Measurements from ENCODE around the gene RGS7.
"Not testable (repeated sequence)": the region's sequence is repeated elsewhere in the genome, so short reads cannot be mapped to it uniquely, and the experiment has no call there.

Gene RGS7

DNA sequence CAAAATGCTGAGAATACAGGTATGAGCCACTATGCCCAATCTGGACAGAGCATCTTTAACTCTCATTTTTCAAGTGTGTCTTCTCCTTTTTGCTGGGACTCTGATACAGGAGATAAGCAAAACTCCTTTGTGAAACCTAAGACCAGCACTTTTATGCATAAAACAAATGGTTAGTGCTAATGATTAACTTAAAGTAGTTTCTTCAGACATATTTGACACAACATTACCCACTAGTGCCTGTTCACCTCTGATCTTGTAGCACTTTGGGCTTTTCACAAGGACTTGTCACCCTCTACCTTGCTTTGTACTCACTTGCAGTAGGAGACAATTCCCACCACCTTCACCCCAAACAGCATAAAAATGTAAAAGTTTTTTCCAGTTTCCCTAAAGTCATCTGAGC is 216.3 kb downstream of the RGS7 start:
- DNase-seq (ENCODE audit: low spot score), result no peak

DNA sequence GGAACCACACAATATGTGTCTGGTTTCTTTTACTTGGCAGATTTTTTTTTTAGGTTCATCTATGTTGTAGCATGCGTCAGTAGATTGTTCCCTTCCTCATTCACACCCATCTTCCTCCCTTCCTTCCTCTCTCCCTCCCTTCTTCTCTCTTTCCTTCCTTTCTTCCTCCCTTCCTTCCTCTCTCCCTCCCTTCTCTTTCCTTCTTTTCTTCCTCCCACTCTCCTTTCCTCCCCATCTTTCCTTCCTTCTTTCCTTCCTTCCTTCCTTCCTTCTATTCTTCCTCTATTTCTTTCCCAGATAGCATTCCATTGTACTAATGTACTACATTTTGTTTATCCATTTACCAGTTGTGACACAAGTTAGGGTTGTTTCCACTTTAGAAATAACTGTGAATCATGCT is 218.0 kb downstream of the RGS7 start:
- no peak for DNase-seq (ENCODE audit: low spot score)

GRCh38 chr1:241138248-241138647 is 218.8 kb downstream of the RGS7 start:
- no peak for DNase-seq (ENCODE audit: low spot score)

DNA sequence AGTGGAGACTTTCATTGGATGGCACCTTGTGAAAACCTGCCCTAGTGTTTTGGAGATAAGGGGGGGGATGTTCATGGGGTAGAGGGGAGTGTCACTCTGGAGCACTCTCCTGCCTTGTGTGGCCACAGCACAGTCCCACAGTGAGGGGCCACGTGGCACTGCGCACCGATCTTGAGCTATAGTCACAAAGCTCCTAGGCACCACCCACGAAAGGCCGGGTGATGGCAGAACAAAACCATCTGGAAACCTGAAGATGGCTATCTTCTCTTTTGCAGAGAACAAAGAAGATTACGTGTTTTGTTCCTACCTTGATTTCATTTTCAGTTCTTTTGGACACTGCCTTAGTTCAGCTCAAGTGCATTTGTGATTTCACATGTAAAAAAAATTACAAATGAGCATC is 220.6 kb downstream of the RGS7 start:
- DNase-seq (ENCODE audit: low spot score), result no peak

DNA sequence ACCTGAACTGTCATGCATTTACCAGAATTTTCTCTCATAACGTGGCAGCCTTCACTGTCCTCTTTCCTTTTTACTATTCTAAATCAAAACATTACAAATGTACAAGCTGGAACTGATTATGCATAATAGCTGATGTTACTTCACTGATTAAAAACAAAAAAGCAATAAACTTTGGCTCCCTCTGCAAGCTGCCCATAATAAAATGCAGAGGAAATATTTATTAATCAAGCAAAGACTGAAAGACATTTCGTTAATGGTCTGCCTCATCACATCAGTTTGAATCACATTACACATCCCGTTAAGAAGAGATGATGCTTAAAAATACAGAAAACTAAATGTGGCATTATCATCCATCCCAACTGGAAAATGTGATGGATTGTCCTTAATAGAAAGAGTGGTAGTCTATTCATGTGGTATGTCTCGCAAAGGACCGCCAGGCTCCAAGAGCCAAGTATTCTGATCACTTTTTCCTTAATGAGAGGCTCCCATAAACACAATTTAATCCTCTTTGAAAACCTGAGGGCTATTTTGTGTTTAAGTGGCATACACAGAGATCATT is 225.3 kb downstream of the RGS7 start:
- no peak for DNase-seq (ENCODE audit: low spot score)

DNA sequence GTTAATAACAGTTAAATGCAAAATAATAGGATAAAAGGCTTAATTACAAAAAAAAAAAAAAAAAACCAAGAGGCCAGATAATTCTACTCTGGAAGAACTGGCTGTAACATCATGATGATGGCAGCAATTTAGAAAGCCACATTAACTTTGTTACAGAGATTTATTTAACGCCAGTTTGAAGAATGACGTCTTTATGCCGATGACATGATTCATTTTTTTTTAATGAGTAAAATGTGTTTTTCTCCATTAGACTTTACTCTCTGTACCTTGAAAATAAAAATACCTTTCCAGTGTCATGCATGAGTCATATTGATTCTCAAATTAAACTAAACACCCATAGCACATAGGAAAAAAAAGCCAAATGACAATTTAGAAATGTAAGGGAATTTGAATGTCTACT is 226.1 kb downstream of the RGS7 start:
- no peak for DNase-seq (ENCODE audit: low spot score)

GRCh38 chr1:241129207-241129960 is 227.6 kb downstream of the RGS7 start:
- no peak for DNase-seq (ENCODE audit: low spot score)

DNA sequence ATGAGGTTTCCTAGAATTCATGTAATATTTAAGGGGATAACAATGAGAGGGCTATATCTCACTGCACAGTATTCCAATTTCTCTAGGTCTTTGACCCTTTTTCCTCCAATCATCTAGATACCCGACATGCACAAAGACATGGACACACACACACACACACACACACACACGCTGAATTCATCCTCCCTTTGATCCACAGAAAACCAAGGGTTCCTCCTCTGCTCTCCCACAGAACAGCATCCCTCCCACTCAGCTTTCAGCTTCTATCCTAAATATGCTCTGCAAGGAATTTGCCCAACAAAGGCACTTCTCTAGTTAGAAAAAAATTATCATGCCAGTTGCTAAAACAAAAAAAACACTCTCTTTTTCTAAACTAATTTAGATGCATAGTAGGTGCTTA is 231.7 kb downstream of the RGS7 start:
- DNase-seq (ENCODE audit: low spot score), result peak; percentile 35

- no peak for DNase-seq (ENCODE audit: low spot score)
Measured at GRCh38 chr1:241118049-241118448, 239.0 kb downstream of the RGS7 start.

DNA sequence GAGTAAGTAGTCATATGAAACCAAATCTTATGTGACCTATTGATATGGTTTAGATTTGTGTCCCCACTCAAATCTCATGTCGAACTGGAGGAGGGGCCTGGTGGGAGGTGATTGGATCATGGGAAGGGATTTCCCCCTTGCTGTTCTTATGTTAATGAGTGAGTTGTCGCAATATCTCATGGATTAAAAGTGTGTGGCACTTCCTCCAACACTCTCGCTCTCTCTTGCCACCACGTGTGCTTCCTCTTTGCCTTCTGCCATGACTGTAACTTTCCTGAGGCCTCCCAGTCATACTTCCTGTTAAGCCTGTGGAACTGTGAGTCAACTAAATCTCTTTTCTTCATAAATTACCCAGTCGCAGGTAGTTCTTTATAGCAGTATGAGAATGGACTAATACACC is 241.2 kb downstream of the RGS7 start:
- no peak for DNase-seq (ENCODE audit: low spot score)

DNA sequence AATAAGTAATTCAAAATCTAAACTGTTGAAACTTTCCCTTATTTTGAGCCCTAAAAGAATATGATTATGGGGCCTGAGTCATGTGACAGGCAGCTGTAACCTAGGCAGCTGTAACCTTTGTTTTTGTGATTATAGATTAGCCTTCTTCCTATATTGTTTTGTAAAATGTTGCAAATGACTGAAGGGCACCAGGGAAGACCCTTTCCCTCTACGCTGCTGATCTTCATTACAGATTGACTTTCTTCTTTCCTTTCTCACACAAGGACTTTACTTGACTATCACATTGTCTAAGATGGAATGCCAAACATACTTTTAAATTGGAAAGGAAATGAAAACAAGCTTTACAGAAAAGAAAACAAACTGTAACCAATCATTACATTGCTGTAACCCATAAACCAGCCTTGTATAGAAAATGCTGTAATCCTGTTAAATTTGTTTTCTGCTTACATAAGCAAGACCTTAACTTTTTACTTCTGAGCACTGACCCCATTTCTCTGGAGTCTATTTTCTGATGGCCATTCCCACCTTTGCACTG is 242.2 kb downstream of the RGS7 start:
- DNase-seq (ENCODE audit: low spot score), result no peak

GRCh38 chr1:241113557-241113956 is 243.4 kb downstream of the RGS7 start:
- no peak for DNase-seq (ENCODE audit: low spot score)

- no peak for DNase-seq (ENCODE audit: low spot score)
Measured at GRCh38 chr1:241109039-241109438, 248.0 kb downstream of the RGS7 start.

- DNase-seq (ENCODE audit: low spot score), result no peak
Measured at GRCh38 chr1:241105147-241105546, 251.9 kb downstream of the RGS7 start.

DNA sequence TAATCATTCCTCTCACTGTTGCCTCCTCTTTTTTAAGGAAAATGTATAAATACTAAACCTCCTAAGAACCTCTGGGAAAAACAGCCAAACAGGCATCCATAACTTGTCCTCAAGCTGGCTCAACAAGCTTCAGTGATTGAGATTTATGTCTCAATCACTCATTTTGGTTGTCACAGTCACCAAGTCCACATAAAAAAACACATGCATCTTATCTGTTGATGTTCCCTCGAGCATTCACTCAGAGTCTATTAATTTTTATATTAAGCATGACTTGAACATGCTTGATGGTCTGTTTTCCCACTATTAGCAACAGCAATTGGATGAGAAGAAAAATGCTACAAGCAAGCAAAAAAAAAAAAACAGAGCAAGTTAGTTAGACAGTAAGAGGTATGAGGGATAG is 254.3 kb downstream of the RGS7 start:
- DNase-seq (ENCODE audit: low spot score), result no peak

DNA sequence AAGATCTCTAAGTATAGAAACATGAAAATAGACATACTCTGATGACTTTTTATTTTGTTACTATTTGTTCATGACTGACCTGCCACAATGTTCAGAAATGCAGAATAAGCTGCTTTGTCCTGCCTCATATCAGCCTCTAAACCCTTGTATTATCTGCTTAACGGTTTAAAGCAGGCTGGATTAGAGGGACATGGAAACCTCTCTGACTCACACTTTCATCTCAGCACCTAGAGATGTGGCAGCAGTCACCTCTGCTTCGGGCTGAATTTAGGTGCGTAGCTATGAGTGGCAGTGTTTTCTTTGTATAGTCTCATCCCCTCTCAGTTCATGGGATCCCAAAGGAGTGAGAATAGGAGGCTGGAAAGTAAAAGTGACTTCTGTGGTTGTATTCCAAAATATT is 255.4 kb downstream of the RGS7 start:
- no peak for DNase-seq (ENCODE audit: low spot score)

GRCh38 chr1:241097479-241097878 is 259.5 kb downstream of the RGS7 start:
- DNase-seq (ENCODE audit: low spot score), result no peak

GRCh38 chr1:241096982-241097381 is 260.0 kb downstream of the RGS7 start:
- DNase-seq (ENCODE audit: low spot score), result no peak

- DNase-seq (ENCODE audit: low spot score), result no peak
Measured at GRCh38 chr1:241095847-241096246, 261.2 kb downstream of the RGS7 start.

- DNase-seq (ENCODE audit: low spot score), result no peak
Measured at GRCh38 chr1:241090798-241091197, 266.2 kb downstream of the RGS7 start.

- not testable (repeated sequence) for DNase-seq (ENCODE audit: low spot score)
Measured at GRCh38 chr1:241089066-241089465, 267.9 kb downstream of the RGS7 start.

DNA sequence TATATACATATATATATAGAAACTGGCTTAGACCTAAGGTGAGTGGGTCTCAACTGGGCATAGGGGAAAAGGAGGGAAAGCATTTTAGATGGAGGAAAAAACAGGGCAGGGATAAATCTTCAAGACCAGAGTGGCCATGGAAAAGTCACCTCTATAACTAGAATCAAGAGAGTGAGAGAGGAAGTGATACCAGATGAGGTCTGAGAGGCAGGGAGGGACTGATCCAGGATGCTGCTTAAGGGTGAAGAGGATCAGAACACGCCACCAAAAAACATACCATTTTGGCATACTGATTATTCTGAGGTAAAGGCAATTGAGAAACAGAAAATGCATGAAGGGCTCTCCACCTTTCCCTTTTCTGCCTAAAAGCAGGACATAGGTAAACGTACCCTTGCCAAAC is 268.9 kb downstream of the RGS7 start:
- not testable (repeated sequence) for DNase-seq (ENCODE audit: low spot score)

- DNase-seq (ENCODE audit: low spot score), result no peak
Measured at GRCh38 chr1:241086686-241087085, 270.3 kb downstream of the RGS7 start.

GRCh38 chr1:241083285-241083684 is 273.7 kb downstream of the RGS7 start:
- DNase-seq (ENCODE audit: low spot score), result no peak

Data from Ammon's horn (tissue), 1 donor.